ENCODE data around the gene PLD3. TPM values are rescaled to one million over a fixed set of nuclear protein-coding genes. Genes with fewer than 3 reads are reported as not detected.

PLD3 gene
- total RNA-seq, 2 donors from 2014 or later = 177 to 240 TPM

DNA sequence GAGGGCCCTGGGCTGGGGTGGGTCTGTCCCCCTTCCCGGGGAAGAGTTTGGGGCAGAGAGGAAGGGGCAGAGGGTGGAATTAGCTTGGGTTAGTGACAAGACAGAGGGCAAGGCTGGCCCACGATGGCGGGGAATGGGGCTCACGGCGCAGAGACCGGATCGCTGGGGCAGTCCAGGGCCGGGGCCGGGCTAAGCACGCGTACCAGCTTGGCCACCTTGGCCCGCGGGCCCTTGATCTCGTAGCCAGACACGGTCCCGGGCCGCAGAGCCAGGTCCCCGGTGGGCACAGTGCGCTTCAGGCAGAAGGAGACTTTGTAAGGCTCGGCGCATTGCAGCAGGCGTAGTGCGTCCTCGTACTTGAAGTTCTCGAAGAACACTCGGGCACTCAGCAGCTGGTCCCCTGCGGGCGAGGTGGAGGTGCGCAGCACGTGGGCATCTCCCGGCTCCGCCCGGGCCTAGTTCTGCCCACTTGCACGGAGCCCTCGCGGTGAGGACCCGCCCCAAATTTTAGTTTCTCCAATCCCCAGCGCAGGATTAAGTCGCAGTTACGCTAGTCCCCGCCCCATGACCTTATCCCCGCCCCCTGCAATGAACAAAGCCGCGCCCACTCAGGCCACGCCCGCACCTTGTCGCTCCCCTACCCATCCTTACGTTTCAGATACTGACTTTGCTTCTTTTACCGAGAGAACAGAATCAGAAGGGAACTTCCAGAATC lies 50.1 kb downstream of the PLD3 start:
- Histone ChIP-seq H3K36me3 (ENCODE audit: control insufficient read depth, insufficient read depth, low read length) (no peaks in the 10 kb centered on the region), H3K9ac (ENCODE audit: extremely low read depth, low read length, poor library complexity, severe bottlenecking) (no peak overlapping the region), H3K4me3 (ENCODE audit: low read length) (no peak overlapping the region), H3K4me1 (ENCODE audit: control insufficient read depth, insufficient read depth, low read length) (no peaks in the 10 kb centered on the region), H3K27ac (ENCODE audit: low read depth, low read length) (no peak overlapping the region), H3K27me3 (ENCODE audit: control insufficient read depth, insufficient read depth, low read length, poor library complexity, severe bottlenecking) (no peaks in the 10 kb centered on the region), H3K9me3 (ENCODE audit: control insufficient read depth, low read length) (no peaks in the 10 kb centered on the region)
- no peak overlapping the region for H3K4me3 Mint-ChIP-seq
- WGBS, 2 experiments (ENCODE audit: insufficient coverage in 1 of 2, insufficient read length in 1 of 2) = 89 to 93% methylated on average over 32 to 49 of the region's 49 CpGs
- H3K4me1 Mint-ChIP-seq = no peaks in the 10 kb centered on the region
- peak; percentile 96 for DNase-seq
- TF ChIP-seq CTCF (conservative IDR thresholded peaks at IDR 0.05) = no peak
- H3K9me3 Mint-ChIP-seq = no peaks in the 10 kb centered on the region
- H3K27ac Mint-ChIP-seq = no peak overlapping the region
- peaks cover 48% of the 10 kb centered on the region for H3K27me3 Mint-ChIP-seq (ENCODE audit: insufficient read depth)
- H3K36me3 Mint-ChIP-seq (ENCODE audit: low read depth) = no peaks in the 10 kb centered on the region

- DNase-seq = no peak
- Histone ChIP-seq H3K9ac (ENCODE audit: extremely low read depth, low read length, poor library complexity, severe bottlenecking) (no peak overlapping the region), H3K9me3 (ENCODE audit: control insufficient read depth, low read length) (no peaks in the 10 kb centered on the region), H3K27me3 (ENCODE audit: control insufficient read depth, insufficient read depth, low read length, poor library complexity, severe bottlenecking) (no peaks in the 10 kb centered on the region), H3K4me1 (ENCODE audit: control insufficient read depth, insufficient read depth, low read length) (no peaks in the 10 kb centered on the region), H3K27ac (ENCODE audit: low read depth, low read length) (no peak overlapping the region), H3K4me3 (ENCODE audit: low read length) (no peak overlapping the region), H3K36me3 (ENCODE audit: control insufficient read depth, insufficient read depth, low read length) (no peaks in the 10 kb centered on the region)
- Mint-ChIP-seq H3K27me3 (ENCODE audit: insufficient read depth) (peaks cover 48% of the 10 kb centered on the region), H3K9me3 (no peaks in the 10 kb centered on the region), H3K4me3 (no peak overlapping the region), H3K27ac (no peak overlapping the region), H3K36me3 (ENCODE audit: low read depth) (no peaks in the 10 kb centered on the region), H3K4me1 (no peaks in the 10 kb centered on the region)
- WGBS, 2 experiments (ENCODE audit: insufficient coverage in 1 of 2, insufficient read length in 1 of 2) = 91 to 93% methylated on average over 2 of the region's 3 CpGs
- TF ChIP-seq CTCF (conservative IDR thresholded peaks at IDR 0.05) = no peak
These were observed 52.1 kb downstream of the PLD3 start for GRCh38 chr19:40400559-40400958.

- peak; percentile 24 for TF ChIP-seq CTCF (conservative IDR thresholded peaks at IDR 0.05)
- DNase-seq = peak; percentile 100
- no peaks in the 10 kb centered on the region for H3K9me3 Mint-ChIP-seq
- Histone ChIP-seq H3K36me3 (ENCODE audit: control insufficient read depth, insufficient read depth, low read length) (no peaks in the 10 kb centered on the region), H3K9me3 (ENCODE audit: control insufficient read depth, low read length) (no peaks in the 10 kb centered on the region), H3K9ac (ENCODE audit: extremely low read depth, low read length, poor library complexity, severe bottlenecking) (peak overlapping the region; percentile 53), H3K4me1 (ENCODE audit: control insufficient read depth, insufficient read depth, low read length) (no peaks in the 10 kb centered on the region), H3K27ac (ENCODE audit: low read depth, low read length) (no peak overlapping the region), H3K4me3 (ENCODE audit: low read length) (peak overlapping the region; percentile 79), H3K27me3 (ENCODE audit: control insufficient read depth, insufficient read depth, low read length, poor library complexity, severe bottlenecking) (no peaks in the 10 kb centered on the region)
- H3K4me1 Mint-ChIP-seq = no peaks in the 10 kb centered on the region
- peak overlapping the region; percentile 67 for H3K4me3 Mint-ChIP-seq
- H3K27ac Mint-ChIP-seq = peak overlapping the region; percentile 90
- no peaks in the 10 kb centered on the region for H3K36me3 Mint-ChIP-seq (ENCODE audit: low read depth)
- H3K27me3 Mint-ChIP-seq (ENCODE audit: insufficient read depth) = peaks cover 25% of the 10 kb centered on the region
- WGBS, 2 experiments (ENCODE audit: insufficient coverage in 1 of 2, insufficient read length in 1 of 2) = 1 to 4% methylated on average over 13 to 38 of the region's 41 CpGs
These were observed 54.9 kb downstream of the PLD3 start for GRCh38 chr19:40403262-40403984.
